Measurements from ENCODE around the gene FUT8. TPM values are rescaled to one million over a fixed set of nuclear protein-coding genes. Genes with fewer than 3 reads are reported as not detected.

Gene FUT8
- total and polyA plus RNA-seq, 7 donors: 3.2 to 8.6 (median 5.5) TPM

DNA sequence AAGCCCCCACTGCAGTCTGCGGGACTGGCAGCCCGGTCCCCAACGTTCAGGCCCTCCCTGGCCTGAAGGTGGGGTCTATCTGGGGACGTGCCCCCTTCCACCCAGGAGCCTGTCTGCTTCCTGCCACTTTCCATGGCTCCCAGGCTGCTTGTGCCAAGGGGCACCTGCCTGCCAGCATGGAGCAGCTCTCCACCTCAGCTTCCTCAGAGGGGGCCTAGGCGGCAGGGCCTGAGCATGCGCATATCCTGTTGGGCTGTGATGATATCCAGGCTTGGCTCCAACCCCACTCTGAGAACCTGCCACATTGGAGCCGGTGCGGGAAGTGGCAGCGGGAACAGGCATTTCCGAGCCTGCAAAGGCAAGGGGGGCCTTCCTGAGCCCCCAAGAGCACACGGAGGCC is 57.4 kb downstream of the FUT8 start:
- H3K27ac ChIP-seq: no peak overlapping the region
- intact Hi-C loops (cut with DNase I): no loop called here
- H3K9me3 ChIP-seq: no peaks in the 10 kb centered on the region
- H3K4me3 ChIP-seq: no peak overlapping the region
- no peaks in the 10 kb centered on the region for H3K27me3 ChIP-seq (ENCODE audit: insufficient read depth in 3 of 3, low read length in 2 of 3)
- H3K4me1 ChIP-seq: no peaks in the 10 kb centered on the region
- no peak for TF ChIP-seq CTCF (IDR thresholded peaks at IDR 0.05)
- DNase-seq (no peak), ATAC-seq (no peak)
- 80 to 92% (median 84%) methylated on average over 10 to 11 of the region's 11 CpGs for WGBS, 3 donors
- H3K36me3 ChIP-seq (ENCODE audit: insufficient read depth in 1 of 2, low read depth in 1 of 2): no peaks in the 10 kb centered on the region

GRCh38 chr14:65470404-65470880 is 57.9 kb downstream of the FUT8 start:
- ATAC-seq (no peak), DNase-seq (no peak)
- TF ChIP-seq CTCF (IDR thresholded peaks at IDR 0.05): no peak
- WGBS, 3 donors: 91 to 96% (median 92%) methylated on average over 12 to 13 of the region's 13 CpGs
- Histone ChIP-seq H3K9me3 (no peaks in the 10 kb centered on the region), H3K4me3 (no peak overlapping the region), H3K4me1 (no peaks in the 10 kb centered on the region), H3K27ac (no peak overlapping the region), H3K36me3 (ENCODE audit: insufficient read depth in 1 of 2, low read depth in 1 of 2) (no peaks in the 10 kb centered on the region), H3K27me3 (ENCODE audit: insufficient read depth in 3 of 3, low read length in 2 of 3) (no peaks in the 10 kb centered on the region)
- intact Hi-C loops (cut with DNase I): no loop called here

GRCh38 chr14:65471038-65471878 is 58.7 kb downstream of the FUT8 start:
- WGBS, 3 donors: 75 to 77% (median 76%) methylated on average over 5 of the region's 5 CpGs
- intact Hi-C loops (cut with DNase I): no loop called here
- H3K27ac ChIP-seq: no peak overlapping the region
- no peak overlapping the region for H3K4me3 ChIP-seq
- no peaks in the 10 kb centered on the region for H3K4me1 ChIP-seq
- DNase-seq (no peak), ATAC-seq (no peak)
- no peaks in the 10 kb centered on the region for H3K27me3 ChIP-seq (ENCODE audit: insufficient read depth in 3 of 3, low read length in 2 of 3)
- TF ChIP-seq CTCF (IDR thresholded peaks at IDR 0.05): no peak
- no peaks in the 10 kb centered on the region for H3K36me3 ChIP-seq (ENCODE audit: insufficient read depth in 1 of 2, low read depth in 1 of 2)
- no peaks in the 10 kb centered on the region for H3K9me3 ChIP-seq

- intact Hi-C loops (cut with DNase I): no loop called here
Observed at GRCh38 chr14:65472189-65472588, 59.7 kb downstream of the FUT8 start.

More at GRCh38 chr14:65472189-65472588, 59.7 kb downstream of the FUT8 start:
- no peaks in the 10 kb centered on the region for H3K4me1 ChIP-seq
- no peaks in the 10 kb centered on the region for H3K27me3 ChIP-seq (ENCODE audit: insufficient read depth in 3 of 3, low read length in 2 of 3)
- DNase-seq (no peak), ATAC-seq (no peak)
- H3K9me3 ChIP-seq: no peaks in the 10 kb centered on the region
- no peaks in the 10 kb centered on the region for H3K36me3 ChIP-seq (ENCODE audit: insufficient read depth in 1 of 2, low read depth in 1 of 2)
- no peak for TF ChIP-seq CTCF (IDR thresholded peaks at IDR 0.05)
- H3K27ac ChIP-seq: no peak overlapping the region
- no peak overlapping the region for H3K4me3 ChIP-seq
